SJCRH30 (cell line): ENCODE data around the gene LAMA1. TPM values are rescaled to one million over a fixed set of nuclear protein-coding genes. Genes with fewer than 3 reads are reported as not detected.

Source experiments
- DNase-seq, 2 experiments: peaks; one replicate each; pipeline ENCODE4 v3.0.0-alpha.2; 2015 to 2020
- H3K27ac ChIP-seq: fragments of 250-450 bp; sonication (Bioruptor Pico); 2 replicates; pipeline ENCODE4 v1.5.1; 2020; ENCODE audit warnings: mild to moderate bottlenecking, moderate library complexity
- H3K27me3 ChIP-seq: fragments of 250-450 bp; sonication (Bioruptor Pico); 2 replicates; pipeline ENCODE4 v1.5.1; 2020; ENCODE audit warnings: mild to moderate bottlenecking, moderate library complexity
- H3K36me3 ChIP-seq: fragments of 250-450 bp; sonication (Bioruptor Pico); 2 replicates; pipeline ENCODE4 v1.5.1; 2020; ENCODE audit warnings: mild to moderate bottlenecking, moderate library complexity
- H3K4me1 ChIP-seq: fragments of 250-450 bp; sonication (Bioruptor Pico); 2 replicates; pipeline ENCODE4 v1.5.1; 2020; ENCODE audit warnings: mild to moderate bottlenecking, moderate library complexity
- H3K4me3 ChIP-seq: fragments of 250-450 bp; sonication (Bioruptor Pico); 2 replicates; pipeline ENCODE4 v1.5.1; 2020; ENCODE audit warnings: mild to moderate bottlenecking, moderate library complexity
- H3K9me3 ChIP-seq: fragments of 250-450 bp; sonication (Bioruptor Pico); replicated peaks from 2 replicates; pipeline ENCODE4 v1.5.1; 2020; ENCODE audit warnings: mild to moderate bottlenecking, moderate library complexity
- total RNA-seq: library from RNA; depleted of rRNA; stranded (reverse); fragments of >200 nt; shearing (Covaris generic); gene quantifications from 2 replicates; pipeline ENCODE4 v1.2.3, GENCODE V29; 2014

The LAMA1 gene
- total RNA-seq, 1 experiment from 2014 or later = 12.0 TPM

DNA sequence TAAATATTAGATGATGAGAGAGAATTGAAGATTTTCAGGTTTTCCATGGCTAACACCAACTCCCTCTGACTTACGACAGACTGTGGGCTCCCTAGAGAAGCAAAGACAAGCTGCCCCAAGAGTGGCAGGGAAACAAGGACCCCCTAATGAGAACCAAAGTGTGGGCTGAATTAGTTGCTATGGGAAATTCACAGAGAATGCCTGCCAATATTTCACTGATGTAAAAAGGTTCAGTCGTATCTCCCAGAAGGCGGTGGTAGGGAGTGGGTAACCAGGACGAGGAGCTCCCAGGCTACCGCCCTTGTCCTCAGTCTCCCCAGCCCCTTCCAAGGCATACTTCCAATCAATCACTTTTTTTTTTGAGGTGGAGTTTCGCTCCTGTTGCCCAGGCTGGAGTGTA, 113.6 kb downstream of the LAMA1 start:
- Histone ChIP-seq H3K27me3 (no peaks in the 10 kb centered on the region), H3K27ac (no peak overlapping the region), H3K4me3 (no peak overlapping the region), H3K4me1 (no peaks in the 10 kb centered on the region), H3K9me3 (no peaks in the 10 kb centered on the region), H3K36me3 (no peaks in the 10 kb centered on the region)
- no peak for DNase-seq

- Histone ChIP-seq H3K27ac (no peak overlapping the region), H3K9me3 (no peaks in the 10 kb centered on the region), H3K27me3 (no peaks in the 10 kb centered on the region), H3K4me1 (no peaks in the 10 kb centered on the region), H3K4me3 (no peak overlapping the region), H3K36me3 (no peaks in the 10 kb centered on the region)
- DNase-seq = no peak
Observed at GRCh38 chr18:7002107-7002506, 115.5 kb downstream of the LAMA1 start.

DNA sequence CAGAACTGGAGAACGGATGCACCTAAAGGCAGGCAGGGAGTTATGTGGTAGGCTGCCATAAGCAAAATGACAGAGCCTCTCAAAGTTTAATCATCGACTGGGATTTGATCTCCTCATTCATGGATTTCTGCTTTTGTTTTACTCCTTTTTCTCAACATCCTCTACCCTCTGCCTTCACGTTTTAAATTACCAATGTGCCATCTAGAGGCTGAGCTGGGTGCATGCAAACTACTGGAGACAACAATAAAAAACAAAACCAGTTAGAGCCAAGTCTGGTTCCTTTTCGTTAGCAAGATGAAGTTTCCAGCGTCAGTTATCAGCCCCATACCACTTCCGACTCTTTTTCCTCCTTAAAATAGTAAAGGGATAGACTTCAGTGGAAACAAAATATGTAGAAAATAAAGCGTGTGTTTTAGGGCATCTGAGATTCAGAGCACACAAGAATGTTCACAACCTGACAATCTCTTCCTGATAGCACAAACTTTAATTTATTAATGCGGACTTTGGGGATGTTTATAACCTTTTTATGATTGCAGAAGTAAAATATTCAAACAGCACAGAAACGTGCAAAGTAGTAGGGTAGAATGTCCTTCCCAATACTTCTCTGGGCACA, 117.0 kb downstream of the LAMA1 start:
- H3K4me1 ChIP-seq = no peaks in the 10 kb centered on the region
- no peaks in the 10 kb centered on the region for H3K36me3 ChIP-seq
- DNase-seq = peak in 1 of 2 experiments; percentile 13
- H3K4me3 ChIP-seq = no peak overlapping the region
- no peaks in the 10 kb centered on the region for H3K27me3 ChIP-seq
- no peak overlapping the region for H3K27ac ChIP-seq
- H3K9me3 ChIP-seq = no peaks in the 10 kb centered on the region

DNA sequence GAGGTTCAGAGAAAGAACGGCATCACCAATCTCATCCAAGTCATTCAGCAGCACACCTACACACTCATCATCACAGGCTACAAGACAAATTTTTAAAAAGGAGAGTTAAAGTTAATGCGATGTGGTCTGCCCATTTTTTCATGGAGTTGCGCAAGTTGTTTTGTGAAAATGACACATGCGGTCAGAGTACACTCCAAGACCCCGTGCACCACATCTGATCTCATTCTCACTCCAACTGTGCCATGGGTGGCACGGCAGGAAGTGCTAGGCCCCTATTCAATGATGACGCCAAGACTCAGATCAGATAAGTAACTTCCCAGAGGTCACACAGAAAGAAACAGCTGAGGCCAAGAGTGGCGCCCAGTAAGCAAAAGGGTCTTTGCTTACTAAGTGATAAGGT, 119.8 kb downstream of the LAMA1 start:
- H3K4me1 ChIP-seq = no peaks in the 10 kb centered on the region
- DNase-seq = no peak

DNA sequence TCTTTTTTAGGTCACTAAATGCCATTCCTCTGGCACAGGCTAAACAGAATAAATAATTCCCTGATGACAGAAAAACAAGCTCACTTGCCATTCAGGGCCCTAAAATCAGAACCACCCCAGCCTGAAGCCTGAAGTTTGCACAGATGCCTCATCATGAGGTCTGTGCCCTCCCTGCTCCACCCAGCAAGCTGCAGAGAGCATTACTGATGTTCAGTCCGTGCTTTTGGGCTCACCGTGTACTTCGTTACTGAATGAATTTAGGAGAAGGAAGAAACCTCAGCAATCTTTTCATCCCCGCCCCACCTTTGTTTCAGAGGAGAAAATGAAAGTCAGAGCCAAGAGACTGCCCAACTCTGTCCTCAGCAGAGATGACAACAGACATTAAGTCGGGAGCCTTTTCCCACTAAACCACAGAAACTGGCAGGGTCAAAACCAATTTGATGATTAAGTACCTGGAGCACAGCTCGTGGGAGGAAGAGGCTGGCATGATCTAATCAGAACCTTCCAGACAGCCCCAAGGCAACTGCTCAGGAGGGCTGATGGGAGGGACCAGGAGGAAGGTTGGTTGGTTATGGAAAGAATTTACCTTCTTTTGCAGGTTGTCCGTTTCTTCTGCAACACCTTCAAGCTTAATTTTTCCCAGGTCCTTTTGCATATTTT, 122.7 kb downstream of the LAMA1 start:
- Histone ChIP-seq H3K4me3 (no peak overlapping the region), H3K27ac (no peak overlapping the region), H3K9me3 (no peaks in the 10 kb centered on the region), H3K27me3 (no peaks in the 10 kb centered on the region), H3K4me1 (no peaks in the 10 kb centered on the region), H3K36me3 (no peaks in the 10 kb centered on the region)
- DNase-seq = no peak

More for the DNA sequence above, 119.8 kb downstream of the LAMA1 start:
- no peaks in the 10 kb centered on the region for H3K36me3 ChIP-seq
- H3K27me3 ChIP-seq = no peaks in the 10 kb centered on the region
- no peak overlapping the region for H3K27ac ChIP-seq
- H3K9me3 ChIP-seq = no peaks in the 10 kb centered on the region
- no peak overlapping the region for H3K4me3 ChIP-seq

- no peaks in the 10 kb centered on the region for H3K4me1 ChIP-seq
- H3K4me3 ChIP-seq = no peak overlapping the region
- no peaks in the 10 kb centered on the region for H3K36me3 ChIP-seq
- no peak for DNase-seq
- H3K27ac ChIP-seq = no peak overlapping the region
- H3K27me3 ChIP-seq = no peaks in the 10 kb centered on the region
- H3K9me3 ChIP-seq = no peaks in the 10 kb centered on the region
Observed at GRCh38 chr18:6994056-6994770, 123.4 kb downstream of the LAMA1 start.

GRCh38 chr18:6992761-6993160, 124.8 kb downstream of the LAMA1 start:
- Histone ChIP-seq H3K27me3 (no peaks in the 10 kb centered on the region), H3K27ac (no peak overlapping the region), H3K4me3 (no peak overlapping the region), H3K9me3 (no peaks in the 10 kb centered on the region), H3K36me3 (no peaks in the 10 kb centered on the region), H3K4me1 (no peaks in the 10 kb centered on the region)
- DNase-seq = no peak

- no peaks in the 10 kb centered on the region for H3K27me3 ChIP-seq
- H3K4me1 ChIP-seq = no peaks in the 10 kb centered on the region
- H3K4me3 ChIP-seq = no peak overlapping the region
- DNase-seq = no peak
- no peaks in the 10 kb centered on the region for H3K36me3 ChIP-seq
- no peaks in the 10 kb centered on the region for H3K9me3 ChIP-seq
- no peak overlapping the region for H3K27ac ChIP-seq
Observed at GRCh38 chr18:6983366-6983765, 134.2 kb downstream of the LAMA1 start.

DNA sequence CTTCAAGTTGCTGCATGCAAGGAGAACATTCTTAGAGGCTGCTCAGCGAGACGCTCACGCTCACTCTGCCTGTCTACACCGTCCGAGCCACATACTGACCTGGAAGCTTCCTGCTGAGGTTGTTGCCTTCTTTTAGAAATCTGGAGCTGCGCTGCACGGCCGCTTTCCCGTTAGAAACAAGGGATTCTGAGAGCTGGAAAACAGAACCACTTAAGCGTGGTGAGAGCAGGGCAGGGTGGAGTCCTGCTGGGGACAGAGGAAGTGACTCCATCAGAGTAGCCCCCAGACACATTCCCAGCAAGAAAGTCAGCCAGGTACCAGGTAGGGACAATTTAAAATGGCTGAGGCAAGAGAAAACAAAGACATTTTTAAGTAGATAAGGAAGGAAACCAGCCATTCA, 135.2 kb downstream of the LAMA1 start:
- no peaks in the 10 kb centered on the region for H3K36me3 ChIP-seq
- H3K27ac ChIP-seq = no peak overlapping the region
- DNase-seq = no peak
- H3K9me3 ChIP-seq = no peaks in the 10 kb centered on the region
- no peak overlapping the region for H3K4me3 ChIP-seq
- H3K27me3 ChIP-seq = no peaks in the 10 kb centered on the region
- no peaks in the 10 kb centered on the region for H3K4me1 ChIP-seq

DNA sequence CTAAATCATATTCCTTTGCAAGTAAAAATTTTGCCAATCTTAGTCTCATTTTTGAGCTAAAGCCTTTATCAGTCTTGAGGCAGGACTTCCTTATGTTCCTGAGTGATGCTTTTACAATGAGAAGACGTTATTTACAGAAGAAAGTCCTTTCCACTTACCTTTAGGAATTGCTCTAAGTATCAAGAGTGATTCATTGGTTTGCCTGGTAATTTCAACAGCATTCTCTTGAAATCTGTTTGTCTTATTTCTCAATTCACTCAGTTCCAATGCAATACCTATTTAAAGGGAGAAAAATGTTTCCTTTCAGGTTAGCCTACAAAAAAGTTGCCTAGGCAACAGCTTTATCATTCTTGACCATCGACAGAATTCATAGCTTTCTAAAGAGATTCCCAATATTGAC, 137.2 kb downstream of the LAMA1 start:
- DNase-seq = no peak
- no peaks in the 10 kb centered on the region for H3K36me3 ChIP-seq
- H3K4me3 ChIP-seq = no peak overlapping the region
- H3K4me1 ChIP-seq = no peaks in the 10 kb centered on the region
- H3K27ac ChIP-seq = no peak overlapping the region
- H3K27me3 ChIP-seq = no peaks in the 10 kb centered on the region
- H3K9me3 ChIP-seq = no peaks in the 10 kb centered on the region

DNA sequence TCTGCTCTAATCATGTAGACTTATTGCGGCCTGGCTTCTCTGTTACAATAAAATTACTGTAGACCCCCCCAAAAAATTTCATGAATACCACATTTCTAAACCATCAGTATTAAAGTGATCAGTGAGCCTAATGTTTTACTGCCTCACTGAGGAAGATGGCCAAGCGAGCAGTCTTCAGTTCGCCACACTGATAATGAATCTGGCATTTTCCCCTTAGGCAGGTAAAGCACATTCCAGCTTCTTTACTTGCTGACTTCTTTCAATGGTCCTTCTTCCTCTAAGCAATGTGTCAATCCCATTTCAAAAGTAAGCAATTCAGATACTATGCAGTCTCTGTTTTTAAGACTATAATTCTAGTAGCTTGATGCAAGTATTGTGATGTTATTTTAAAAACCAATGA, 137.6 kb downstream of the LAMA1 start:
- Histone ChIP-seq H3K4me3 (no peak overlapping the region), H3K27me3 (no peaks in the 10 kb centered on the region), H3K27ac (no peak overlapping the region), H3K36me3 (no peaks in the 10 kb centered on the region), H3K4me1 (no peaks in the 10 kb centered on the region), H3K9me3 (no peaks in the 10 kb centered on the region)
- DNase-seq = no peak

DNA sequence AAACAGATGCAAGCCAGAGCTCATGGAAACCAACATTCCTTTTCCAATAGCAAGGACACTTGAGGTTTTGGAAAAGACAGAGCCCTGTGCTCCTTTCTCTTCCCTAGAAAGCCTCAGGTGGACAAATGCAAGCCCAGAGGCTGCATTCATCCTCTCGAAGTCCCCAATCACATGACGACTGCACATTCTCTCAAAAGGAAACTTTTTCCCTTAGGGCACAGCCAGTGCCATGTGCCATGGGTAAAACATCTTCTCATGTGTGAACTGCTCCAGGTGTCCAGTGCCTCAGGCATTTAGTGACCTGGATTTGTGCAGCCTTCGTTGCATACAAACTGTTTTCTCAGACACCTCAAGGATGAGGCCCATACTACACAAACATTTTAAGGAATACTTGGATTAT, 140.7 kb downstream of the LAMA1 start:
- no peaks in the 10 kb centered on the region for H3K36me3 ChIP-seq
- H3K9me3 ChIP-seq = no peaks in the 10 kb centered on the region
- no peaks in the 10 kb centered on the region for H3K27me3 ChIP-seq
- H3K27ac ChIP-seq = no peak overlapping the region
- no peaks in the 10 kb centered on the region for H3K4me1 ChIP-seq
- no peak overlapping the region for H3K4me3 ChIP-seq
- DNase-seq = no peak

- Histone ChIP-seq H3K4me3 (no peak overlapping the region), H3K36me3 (no peaks in the 10 kb centered on the region), H3K27ac (no peak overlapping the region), H3K27me3 (no peaks in the 10 kb centered on the region), H3K9me3 (no peaks in the 10 kb centered on the region), H3K4me1 (no peaks in the 10 kb centered on the region)
- no peak for DNase-seq
Observed at GRCh38 chr18:6975084-6975483, 142.5 kb downstream of the LAMA1 start.

DNA sequence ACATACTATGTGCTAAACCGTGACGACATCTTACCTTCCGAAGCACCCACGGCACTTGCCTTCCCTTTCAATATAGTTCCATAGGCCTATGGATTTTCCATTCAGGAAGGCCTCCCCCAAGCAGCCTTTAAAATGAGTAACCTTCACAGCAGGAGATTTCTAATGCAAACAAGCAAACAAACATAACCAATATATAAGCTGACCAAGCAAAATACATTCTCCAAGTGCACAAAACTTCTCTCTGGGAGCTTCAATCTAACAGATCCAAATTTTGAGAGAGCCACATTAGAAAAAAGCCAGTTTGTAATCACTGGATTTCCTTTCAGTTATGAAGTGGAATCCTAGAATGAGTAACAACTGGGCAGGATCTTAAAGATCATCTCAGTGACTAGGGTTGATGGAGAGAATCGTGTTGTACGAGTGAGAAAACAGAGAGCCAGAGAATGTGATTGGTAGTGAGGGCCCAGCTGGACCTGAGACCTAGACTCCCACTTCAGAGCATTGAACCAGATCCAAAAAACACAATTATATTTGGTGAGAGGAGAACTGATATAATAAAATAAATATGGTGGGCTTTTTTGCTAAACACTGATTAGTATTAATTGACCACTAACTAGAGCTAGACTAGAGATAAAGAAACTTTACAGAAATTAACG, 145.6 kb downstream of the LAMA1 start:
- DNase-seq = no peak
- H3K27ac ChIP-seq = no peak overlapping the region
- H3K27me3 ChIP-seq = no peaks in the 10 kb centered on the region
- H3K4me1 ChIP-seq = no peaks in the 10 kb centered on the region
- no peaks in the 10 kb centered on the region for H3K36me3 ChIP-seq
- H3K4me3 ChIP-seq = no peak overlapping the region
- H3K9me3 ChIP-seq = no peaks in the 10 kb centered on the region

GRCh38 chr18:6963452-6964097, 154.0 kb downstream of the LAMA1 start:
- Histone ChIP-seq H3K9me3 (no peaks in the 10 kb centered on the region), H3K4me1 (no peaks in the 10 kb centered on the region), H3K36me3 (no peaks in the 10 kb centered on the region), H3K27me3 (no peaks in the 10 kb centered on the region), H3K27ac (no peak overlapping the region), H3K4me3 (no peak overlapping the region)
- DNase-seq = no peak
